GM19438 (cell line): Measurements from ENCODE around the gene QDPR.

Experiments used
- ATAC-seq: cut with Tn5 transposase; IDR thresholded peaks from one replicate; pipeline ENCODE4 v1.9.1; 2021; ENCODE audit warnings: low read depth; ENCODE audit not compliant: unreplicated experiment

QDPR gene

DNA sequence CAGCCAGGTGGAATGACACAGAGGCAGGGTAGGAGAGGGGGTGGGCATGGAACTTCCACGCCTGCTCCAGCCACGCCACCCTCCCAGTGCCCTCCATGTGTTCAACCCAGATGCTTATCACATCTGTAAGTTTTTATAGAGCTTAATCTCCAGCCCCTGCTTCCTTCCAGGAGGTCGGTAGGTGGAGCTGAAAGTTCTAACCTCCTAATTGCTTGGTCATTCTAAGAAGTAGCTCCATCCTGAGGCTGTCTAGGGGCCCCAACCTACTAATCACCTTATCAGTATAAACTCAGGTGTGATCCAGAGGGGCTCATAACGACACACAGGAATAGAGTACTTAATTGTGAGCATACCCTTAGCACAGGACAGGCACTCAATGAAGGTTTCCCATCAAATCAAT is 18.3 kb downstream of the QDPR start:
- ATAC-seq = no peak

DNA sequence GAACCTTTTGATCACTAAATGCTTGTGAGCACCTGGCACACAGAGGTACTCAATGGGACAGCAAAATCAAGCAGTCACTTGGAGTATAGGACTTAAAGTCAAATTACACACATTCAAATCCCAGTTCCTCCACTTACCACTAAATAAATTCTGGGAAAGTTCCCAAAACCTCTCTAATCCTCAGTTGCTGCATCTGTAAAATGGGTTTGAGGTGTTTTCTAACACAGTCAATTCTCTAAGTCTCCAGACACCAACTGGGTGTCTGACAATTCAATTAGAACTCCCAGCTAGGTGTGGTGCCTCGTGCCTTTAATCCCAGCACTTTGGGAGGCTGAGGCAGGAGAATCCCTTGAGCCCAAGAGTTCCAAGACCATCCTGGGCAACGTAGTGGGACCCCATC is 19.0 kb downstream of the QDPR start:
- no peak for ATAC-seq

DNA sequence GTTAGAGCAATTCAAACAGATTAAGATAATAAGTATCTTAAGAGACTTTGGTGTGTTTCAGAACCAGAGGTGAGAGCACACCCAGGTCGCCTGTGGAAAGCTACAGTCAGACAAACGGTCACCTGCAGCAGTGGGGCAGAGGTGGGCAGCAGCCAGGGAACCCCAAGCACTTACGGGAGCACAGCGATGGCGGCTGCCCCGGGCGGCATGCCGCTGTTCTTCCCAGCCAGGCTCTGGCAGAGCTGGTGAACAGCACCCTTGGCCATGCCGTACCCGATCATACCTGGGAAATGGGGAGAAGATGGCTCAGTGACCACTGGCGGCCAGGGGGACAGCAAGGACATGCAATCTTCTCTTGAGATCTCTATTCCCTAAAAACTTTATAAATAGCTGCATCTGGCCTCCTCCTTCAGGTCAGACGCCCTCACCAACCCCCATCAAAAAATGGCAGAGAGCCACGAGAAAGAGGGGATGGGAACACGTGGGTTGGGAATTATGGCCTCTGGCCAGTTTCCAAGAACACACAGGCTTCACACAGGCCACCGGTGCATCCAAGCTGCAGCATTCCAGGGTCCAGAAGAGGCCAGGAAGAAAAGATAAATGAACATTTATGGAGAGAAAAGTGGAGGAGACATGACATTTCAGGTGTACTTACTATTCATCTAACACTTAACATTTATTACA is 19.7 kb downstream of the QDPR start:
- no peak for ATAC-seq

DNA sequence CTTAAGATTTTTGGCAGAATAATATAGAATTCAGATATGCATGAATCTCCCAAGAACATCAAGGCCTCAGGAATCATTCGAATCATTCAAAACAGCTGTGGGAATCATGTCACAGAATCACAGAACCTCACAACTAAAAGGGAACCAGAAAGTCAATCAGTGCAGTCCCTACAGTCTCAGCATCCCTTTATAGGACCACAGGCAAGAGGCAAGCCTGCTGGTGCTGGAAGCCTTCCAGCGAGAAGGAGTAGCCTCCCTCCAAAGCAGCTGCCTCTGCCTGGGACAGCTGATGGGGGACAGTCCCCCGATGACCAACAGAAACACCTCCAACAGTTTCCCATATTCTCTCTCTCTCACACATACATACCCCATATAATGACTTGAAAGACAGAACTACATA is 20.7 kb downstream of the QDPR start:
- ATAC-seq = no peak

DNA sequence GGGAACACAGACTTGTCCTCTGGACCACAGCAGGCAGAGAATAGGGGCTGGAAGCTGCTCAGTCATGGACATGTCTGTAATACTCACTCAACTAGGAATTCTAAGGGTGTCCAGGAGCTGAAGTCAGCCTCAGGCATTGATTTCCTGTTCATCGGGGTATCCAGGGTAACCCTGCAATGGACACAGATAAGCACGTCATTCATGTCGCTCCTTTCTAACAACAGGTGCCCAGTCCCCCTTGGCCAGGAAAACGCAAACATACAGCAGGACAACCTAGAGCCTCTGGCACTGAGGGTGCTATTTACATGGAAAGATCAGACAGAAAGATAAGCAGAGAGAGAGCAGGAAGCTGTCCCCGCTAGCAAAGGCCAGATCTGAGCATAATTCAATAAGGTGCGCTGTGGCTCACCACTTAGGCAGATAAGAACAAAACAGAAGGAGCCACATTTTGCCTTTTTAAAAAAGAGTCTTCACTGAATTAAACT is 21.3 kb downstream of the QDPR start:
- no peak for ATAC-seq

DNA sequence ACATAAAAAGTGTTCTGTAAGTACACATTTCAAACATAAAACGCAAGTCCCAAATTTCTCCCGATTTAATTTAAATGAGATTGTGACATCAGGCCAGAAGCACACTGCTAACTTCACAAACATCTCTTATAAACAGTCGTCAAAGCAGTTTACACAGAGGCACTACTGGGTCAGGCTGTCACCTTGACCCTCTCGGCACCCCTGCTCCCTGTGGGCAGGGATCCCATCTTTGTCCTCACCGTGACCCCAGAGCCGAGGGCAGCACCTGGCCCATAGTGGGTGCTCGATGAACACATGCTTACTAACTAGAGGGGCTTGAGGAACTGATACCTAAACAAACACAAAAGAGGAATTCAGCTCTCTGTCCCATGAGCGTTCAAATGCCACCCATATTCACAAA is 22.2 kb downstream of the QDPR start:
- ATAC-seq = no peak

DNA sequence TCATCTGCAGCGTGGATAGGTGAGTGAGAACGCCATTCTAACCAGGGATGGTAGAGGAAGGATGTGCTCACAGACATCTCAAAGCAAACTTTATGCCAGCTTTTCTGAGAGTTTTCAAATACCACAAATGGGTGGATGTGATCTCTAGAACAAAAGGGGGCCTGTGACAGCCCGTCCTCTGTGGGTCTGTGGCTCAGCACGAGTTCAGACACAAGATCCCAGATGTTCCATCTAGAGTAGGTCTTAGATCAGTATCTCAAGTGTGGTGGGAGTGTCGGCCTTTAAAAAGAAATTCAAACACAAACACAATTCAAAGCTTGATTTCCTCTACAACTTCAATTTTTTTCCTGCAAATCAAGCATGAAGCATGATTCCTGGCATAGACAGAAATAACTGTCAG is 22.8 kb downstream of the QDPR start:
- no peak for ATAC-seq

DNA sequence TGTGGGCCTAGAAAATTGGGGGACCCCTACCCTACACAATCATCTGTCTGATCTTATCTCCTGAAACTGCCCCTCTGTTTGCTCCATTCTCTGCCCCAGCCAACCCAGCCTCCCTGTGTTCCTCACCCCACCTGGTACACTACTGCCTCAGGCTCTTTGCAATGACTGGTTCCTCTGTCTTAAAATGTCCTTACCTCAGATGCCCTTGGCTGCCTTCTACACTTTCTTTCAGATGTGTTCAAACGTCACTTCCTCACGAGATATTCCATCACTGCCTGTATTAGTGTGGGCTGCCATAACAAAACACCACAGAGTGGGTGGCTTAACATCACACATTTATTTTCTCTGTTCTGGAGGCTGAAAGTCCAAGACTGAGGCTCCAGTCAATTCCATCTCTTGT is 29.2 kb downstream of the QDPR start:
- no peak for ATAC-seq

DNA sequence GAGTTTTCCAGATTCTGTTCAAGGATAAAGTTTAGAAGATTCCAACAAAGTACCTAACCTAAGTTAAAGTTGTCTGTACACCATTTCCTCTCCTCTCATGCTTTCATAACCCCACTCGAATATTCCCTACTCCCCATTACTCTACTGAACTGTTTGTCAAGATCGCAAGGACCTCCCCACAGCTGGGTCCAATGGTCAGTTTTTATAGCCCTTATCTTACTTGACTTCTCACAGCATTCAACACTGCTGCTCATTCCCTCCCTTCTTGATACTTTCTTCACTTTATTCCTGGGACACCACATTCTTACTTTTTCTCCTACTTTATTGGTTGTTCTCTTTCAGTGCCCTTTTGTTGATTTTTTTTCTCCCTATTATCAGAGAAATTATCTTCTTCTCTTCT is 30.9 kb downstream of the QDPR start:
- no peak for ATAC-seq

DNA sequence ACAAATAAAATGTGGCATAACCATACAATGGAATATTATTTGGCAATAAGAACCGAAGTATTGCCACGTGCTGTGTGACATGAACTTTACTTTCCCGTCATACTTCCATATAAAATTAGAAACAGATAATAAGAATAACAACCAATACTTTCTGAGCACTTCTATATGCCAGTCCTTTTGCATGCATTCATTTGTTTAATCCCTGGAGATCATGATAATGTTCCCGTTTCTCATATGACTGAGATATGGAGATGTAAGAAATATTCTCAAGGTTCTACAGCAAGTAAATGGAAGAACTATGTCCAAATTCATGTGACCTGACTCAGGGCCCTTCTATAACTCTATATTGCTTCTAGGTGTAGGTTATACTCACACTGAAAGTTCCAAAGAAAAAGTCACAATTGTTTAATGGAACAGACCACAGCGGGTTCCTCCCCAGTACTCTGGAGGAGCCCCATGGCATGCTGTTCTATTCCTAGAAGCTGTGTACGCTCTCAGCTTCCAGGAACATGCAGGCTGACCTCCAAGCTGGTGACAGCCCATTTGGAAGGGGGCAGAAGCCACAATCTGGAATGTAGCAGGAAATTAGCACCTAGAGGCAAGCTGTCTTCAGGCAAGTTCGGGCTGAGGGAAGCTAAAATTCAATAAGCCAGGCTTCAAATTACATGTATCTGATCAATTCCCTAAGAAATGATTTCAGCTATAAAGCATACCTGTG is 31.5 kb downstream of the QDPR start:
- ATAC-seq = no peak

DNA sequence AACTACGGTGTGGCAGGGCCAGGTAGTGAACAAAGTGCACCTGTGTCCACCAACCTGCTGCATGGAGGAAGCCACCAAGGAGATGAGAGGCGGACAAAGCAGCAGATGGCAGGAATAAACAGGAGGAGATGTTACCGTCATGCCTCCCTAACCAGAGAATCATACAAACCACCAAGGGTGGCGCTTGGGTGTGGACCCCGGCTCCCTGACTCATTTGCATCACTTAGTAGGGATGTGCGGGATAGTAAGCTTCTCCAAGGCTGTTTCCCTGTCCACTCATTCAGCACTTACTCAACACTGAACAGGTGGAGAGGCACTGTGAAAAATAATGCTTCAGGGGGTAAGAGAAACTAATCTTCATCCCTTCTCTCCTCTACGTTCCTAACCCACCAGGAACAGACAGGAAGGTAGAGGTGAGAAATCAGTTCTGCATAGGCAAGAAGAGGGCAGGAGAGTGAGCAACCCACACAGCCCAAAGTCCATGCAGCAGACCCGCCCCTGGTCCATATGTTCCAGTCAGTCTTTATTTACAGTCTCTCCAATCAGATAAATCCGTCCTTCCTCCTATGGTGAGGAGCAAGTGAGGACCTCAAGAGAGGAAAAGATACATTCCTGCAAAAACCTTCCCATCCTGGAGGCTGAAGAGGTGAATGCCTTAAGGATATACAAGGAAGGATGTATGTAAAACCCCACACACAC is 34.0 kb downstream of the QDPR start:
- ATAC-seq = no peak

DNA sequence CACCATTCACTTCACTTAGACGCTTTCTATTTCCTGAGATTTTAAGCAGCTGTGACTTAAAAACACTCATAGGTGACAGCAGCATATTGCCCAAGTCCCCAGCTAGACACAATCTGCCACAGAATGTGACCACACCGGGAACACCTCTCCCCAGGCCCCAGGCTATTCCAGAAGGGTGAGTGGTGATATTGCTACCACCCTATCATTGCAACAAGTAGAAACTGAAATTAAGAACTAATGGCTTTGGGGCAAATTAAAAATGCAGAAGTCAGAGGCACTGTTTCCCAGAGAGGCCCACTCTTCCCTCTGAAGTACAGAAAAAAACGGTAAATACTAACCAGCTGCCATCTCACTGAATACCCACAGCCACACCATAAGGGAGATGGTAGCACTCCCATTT is 35.0 kb downstream of the QDPR start:
- no peak for ATAC-seq

DNA sequence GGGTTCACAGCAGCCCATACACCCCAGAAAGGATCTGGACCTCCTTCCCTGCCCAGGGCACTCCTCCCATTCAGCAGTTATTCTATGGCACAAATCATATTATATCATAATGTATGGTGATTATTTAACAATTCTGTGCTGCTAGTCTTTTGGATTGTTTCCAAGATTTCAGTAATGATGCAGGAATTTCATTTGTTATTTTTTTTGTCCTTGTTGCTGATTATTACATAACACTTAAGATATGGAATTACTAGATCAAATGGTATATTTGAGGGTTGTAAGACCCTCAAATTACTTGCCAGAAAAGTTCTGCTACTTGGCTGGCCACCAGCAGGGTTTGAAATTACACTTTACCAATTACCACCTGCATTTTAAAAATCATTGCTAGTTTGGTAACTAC is 36.4 kb downstream of the QDPR start:
- ATAC-seq = no peak

DNA sequence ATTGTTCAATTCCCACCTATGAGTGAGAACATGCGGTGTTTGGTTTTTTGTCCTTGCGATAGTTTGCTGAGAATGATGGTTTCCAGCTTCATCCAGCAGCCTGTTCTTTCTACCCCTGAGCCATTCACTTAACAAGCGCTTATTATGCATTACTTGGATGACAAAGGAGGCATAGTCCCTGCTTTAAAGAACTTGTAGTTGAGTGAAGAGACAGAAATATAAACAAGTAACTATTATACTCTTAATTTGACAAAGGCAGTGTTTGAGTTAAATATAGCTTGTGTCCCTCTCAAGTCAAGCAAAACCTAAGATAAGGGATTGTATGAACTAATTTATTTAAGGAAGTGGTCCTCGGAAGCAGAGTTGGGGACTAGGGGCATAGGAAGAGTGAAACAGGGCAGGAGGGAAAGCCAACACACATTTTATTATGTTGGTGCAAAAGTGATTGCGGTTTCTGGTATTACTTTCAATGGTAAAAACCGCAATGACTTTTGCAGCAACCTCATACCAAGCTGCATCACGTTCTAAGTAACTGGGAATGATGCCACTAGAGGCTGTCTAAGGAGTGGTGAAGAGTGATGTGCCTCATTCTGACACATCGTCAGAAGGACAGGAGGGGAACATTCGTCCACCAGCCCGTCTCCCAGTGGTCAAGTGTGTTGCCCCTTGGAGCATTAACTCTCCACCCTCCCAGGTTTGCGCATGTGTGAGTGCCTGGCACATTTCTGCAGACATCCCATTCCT is 41.8 kb downstream of the QDPR start:
- no peak for ATAC-seq

DNA sequence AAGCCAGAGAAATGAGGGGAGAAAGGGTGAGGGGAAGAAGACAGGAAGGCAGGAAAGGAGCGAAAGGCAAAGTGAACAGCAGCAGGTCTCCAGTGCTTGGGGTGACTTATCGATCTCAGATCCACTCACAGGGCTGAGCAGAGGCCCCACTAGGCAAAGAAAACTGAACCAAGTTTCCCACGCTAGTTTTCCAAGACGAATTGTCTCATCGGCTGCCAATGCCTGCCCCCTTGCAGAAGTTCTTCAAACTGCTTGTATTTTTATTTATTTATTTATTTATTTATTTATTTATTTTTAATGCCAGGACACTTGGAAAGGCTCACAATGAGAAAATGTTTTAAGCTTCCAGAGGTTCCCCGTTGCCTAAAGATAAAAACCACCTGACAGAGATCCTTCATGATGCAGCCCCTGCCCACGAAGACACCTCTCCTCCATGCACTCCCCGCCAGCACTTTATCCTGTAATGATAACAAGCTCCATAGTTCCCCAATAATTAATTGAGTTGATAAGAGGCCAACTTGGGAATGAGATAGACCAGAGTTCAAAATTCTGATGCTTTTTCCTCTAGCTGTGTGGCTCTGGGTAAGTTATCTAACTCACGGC is 43.2 kb downstream of the QDPR start:
- ATAC-seq = no peak

DNA sequence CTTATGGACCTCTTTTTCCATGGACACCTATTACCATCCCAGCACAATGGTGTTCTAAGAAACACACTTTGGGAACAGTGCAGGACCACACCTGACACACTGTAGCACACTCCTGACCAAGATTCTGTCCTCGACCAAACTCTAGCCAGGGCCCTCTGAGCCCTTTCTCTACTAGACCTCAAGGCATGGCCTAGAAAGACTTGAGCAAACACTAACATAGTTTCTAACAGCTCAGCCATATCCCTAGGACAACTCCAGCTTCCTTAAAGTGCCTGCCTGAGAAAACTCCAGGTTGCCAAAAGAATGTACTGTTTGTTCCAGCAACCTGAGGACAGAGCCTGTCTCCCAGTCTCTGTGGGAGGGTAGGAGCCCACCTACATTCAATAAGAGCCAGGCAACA is 48.3 kb downstream of the QDPR start:
- ATAC-seq = no peak

DNA sequence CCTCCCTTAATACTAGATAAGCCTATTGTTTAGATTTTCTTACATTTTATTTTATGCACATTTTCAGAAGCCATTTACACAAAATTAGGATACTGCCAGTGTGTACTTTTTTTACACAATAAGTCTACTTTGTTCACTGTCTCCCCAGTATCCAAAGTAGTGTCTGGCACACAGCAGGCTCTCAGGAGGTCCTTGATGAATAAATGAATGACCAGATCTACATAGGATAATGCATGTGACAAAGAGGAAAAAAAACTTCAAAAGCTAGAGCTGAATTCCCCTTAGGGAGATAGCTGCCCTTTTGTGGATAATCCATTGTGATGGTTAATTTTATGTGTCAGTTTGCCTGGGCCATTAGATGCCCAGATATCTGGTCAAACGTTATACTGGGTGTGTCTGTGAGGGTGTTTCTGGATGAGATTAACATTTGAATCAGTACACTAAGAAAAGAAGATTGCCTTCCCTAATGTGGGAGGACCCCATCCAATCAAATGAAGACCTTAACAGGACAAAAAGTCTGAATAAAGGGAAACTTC is 61.6 kb downstream of the QDPR start:
- ATAC-seq = no peak

DNA sequence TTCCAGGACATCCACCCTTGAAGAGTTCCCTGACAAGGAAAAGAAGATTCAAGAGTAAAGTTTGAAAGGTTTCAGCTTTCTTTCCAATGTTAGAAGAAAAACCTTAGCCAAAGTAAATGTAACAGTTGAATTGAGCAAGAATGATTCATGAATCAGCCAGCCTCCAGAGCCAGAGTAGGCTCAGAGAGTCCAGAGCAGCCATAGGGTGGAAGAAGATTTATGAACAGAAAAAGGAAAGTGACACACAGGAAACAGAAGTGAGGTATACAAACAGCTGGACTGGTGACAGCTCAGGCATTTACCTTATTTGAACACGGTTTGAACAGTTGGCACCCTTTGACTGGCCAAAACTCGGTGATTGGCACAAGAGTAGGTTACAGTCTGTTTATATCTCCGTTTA is 63.2 kb downstream of the QDPR start:
- no peak for ATAC-seq

DNA sequence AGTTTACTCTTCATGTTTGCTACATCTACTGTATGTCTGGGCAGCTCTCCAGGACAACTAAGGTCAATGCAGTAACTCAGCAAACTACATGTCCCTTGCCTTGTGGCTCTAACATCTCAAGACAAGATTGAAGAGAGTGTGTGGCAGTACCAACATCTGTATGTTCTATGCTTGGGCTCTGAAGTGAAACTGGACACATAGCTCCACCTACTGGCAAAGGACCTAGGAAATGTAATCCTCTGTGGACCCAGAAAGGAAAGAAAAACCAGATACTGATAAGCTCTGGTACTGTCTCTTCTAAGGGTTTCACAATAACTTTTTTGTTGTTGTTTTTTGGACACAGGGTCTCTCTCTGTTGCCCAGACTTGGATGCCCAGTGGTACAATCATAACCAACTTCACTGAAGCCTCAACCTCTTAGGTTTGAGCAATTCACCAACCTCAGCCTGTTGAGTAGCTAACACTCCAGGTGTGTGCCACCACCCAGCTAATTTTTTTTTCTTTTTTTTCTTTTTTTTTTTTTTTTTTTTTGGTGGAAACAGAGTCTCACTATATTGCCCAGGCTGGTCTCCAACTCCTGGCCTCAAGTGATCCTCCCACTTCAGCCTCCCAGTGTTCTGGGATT is 64.1 kb downstream of the QDPR start:
- peak; percentile 96 for ATAC-seq

DNA sequence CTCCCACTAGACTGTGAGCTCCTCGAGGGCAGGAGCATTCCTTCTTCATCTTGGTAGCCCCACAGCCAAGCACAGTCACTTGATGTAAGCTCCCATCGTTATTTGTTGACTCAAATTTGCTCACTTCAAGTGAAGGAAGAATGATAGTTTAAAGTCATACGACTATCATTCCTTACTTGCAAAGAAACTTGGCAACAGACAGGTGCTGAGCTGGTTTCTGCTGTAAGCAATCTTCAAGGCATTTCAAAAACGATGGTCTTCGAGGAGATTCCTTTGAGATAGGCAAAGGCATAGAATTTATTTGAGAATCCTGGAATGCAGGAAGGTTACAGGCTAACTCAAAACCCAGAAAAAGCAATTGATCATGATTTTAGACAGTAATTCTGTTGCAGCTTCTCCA is 64.8 kb downstream of the QDPR start:
- no peak for ATAC-seq
